ENCODE results near the gene ATXN1. TPM values are rescaled to one million over a fixed set of nuclear protein-coding genes. Genes with fewer than 3 reads are reported as not detected.

ATXN1 gene
- total RNA-seq, 1 donor from 2014 or later: 107 TPM

DNA sequence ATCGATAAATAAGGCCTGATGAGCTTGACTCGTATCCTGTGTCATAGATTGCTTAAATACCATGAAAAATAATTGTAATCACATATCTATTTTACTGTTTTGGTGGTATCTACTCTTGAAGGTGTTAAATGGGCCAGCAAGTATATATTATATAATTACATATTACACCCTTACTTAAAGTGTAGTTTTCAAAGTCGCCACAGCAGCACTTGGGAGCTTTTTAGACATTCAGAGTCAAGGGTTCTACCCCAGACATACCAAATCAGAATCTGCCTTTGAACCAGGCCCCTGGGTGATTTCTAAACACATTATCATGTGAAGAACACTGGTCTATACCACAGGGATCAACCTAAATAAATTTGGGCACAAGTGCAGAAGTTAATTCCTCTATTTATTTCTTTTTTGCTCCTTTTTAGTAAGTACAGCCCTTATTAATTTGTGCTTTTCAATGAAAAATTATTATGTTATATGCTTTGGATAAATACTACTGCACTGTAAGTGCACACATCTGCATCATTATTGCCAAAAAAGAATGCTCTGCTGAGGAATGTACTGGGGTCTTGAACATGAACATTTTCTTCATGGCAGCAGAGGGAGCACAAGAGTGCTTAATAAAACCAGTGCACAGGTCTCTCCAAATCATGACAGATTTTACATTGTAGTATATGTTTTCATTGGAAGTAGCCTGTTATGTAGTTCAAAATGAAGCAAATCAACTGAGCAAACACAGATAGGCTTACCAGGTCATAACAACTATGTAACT, 3.1 kb upstream of the ATXN1 start:
- Mint-ChIP-seq H3K4me1 (ENCODE audit: low read depth) (peaks cover 61% of the 10 kb centered on the region), H3K27me3 (ENCODE audit: insufficient read depth) (no peaks in the 10 kb centered on the region), H3K9me3 (no peaks in the 10 kb centered on the region), H3K27ac (peak overlapping the region; percentile 79), H3K36me3 (ENCODE audit: low read depth) (peaks cover 26% of the 10 kb centered on the region), H3K4me3 (peak overlapping the region; percentile 97)
- DNase-seq (ENCODE audit: low spot score): no peak
- intact Hi-C loops (cut with micrococcal nuclease): loop anchor here (1.0 to 10.0 kb wide), 5 partner anchors 73 to 990 kb away; no protein-coding TSS in a partner anchor

DNA sequence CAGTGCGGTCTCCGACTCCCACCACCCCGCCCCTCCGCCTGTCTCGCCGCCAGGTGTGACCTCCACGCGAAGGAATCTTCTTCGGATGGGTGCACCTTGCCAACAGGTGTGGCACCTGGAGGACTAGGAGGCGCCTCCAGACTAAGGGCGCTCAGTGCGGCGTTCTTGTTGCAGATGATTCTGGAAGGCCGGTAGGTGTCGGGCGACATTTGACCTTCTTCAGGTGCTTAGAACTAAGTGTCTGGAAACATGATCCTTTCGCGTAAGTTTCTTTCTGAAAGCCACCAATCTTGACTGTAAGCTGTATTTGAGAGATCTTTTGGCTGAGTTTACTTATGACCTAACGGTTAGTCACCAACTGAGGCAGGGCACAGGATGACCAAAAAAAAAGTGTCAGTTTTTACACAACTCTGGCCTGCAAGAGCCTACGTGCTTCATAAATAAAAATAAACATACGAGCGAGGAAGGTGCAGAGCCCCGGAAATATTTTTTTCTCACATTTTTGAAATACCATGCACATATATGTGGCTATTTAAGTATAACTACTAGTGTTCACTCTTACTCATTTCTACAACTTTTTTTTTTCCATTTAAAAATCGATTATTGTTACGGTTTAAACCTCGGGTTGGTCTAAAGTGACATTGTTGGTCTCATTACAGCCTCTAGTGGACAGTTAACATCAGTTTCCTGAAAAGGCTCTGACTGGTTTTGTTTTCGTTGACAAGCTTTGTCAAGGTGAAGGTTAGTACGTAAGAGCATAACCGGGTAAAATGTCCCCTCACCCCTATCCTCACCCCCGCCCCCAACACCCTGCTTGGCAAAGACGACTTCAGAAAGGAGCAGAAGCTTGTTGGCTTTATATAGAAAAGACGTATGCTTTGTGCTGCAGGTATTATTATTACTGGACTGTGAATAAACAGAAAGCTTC, 1.6 kb upstream of the ATXN1 start:
- DNase-seq (ENCODE audit: low spot score): peak; percentile 41
- peaks cover 31% of the 10 kb centered on the region for H3K36me3 Mint-ChIP-seq (ENCODE audit: low read depth)

DNA sequence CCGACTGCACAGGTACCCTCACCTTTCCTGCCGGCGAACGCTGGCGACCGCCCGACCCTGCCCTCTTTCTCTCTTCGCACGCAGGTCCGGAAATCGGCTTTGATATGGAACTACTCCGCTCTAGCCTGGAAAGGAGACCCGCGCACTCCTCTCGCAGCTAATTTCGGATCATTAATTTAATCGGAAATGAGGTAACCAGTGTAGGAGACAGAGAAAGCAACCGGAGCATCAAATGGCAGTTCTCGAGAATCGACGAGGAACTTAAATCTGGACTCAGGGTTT, 949 bp upstream of the ATXN1 start:
- DNase-seq (ENCODE audit: low spot score): no peak
- H3K4me1 Mint-ChIP-seq (ENCODE audit: low read depth): peaks cover 71% of the 10 kb centered on the region
- H3K27ac Mint-ChIP-seq: peak overlapping the region; percentile 99
- H3K9me3 Mint-ChIP-seq: no peaks in the 10 kb centered on the region
- intact Hi-C loops (cut with micrococcal nuclease): loop anchor here (1.0 to 10.0 kb wide), 5 partner anchors 75 to 987 kb away; no protein-coding TSS in a partner anchor
- H3K4me3 Mint-ChIP-seq: peak overlapping the region; percentile 97
- H3K27me3 Mint-ChIP-seq (ENCODE audit: insufficient read depth): no peaks in the 10 kb centered on the region
- peaks cover 35% of the 10 kb centered on the region for H3K36me3 Mint-ChIP-seq (ENCODE audit: low read depth)

More for the DNA sequence above, 1.6 kb upstream of the ATXN1 start:
- H3K4me3 Mint-ChIP-seq: peak overlapping the region; percentile 97
- intact Hi-C loops (cut with micrococcal nuclease): loop anchor here (1.0 to 10.0 kb wide), 9 partner anchors 74 to 988 kb away; no protein-coding TSS in a partner anchor
- no peaks in the 10 kb centered on the region for H3K27me3 Mint-ChIP-seq (ENCODE audit: insufficient read depth)
- peak overlapping the region; percentile 99 for H3K27ac Mint-ChIP-seq
- no peaks in the 10 kb centered on the region for H3K9me3 Mint-ChIP-seq
- peaks cover 65% of the 10 kb centered on the region for H3K4me1 Mint-ChIP-seq (ENCODE audit: low read depth)

DNA sequence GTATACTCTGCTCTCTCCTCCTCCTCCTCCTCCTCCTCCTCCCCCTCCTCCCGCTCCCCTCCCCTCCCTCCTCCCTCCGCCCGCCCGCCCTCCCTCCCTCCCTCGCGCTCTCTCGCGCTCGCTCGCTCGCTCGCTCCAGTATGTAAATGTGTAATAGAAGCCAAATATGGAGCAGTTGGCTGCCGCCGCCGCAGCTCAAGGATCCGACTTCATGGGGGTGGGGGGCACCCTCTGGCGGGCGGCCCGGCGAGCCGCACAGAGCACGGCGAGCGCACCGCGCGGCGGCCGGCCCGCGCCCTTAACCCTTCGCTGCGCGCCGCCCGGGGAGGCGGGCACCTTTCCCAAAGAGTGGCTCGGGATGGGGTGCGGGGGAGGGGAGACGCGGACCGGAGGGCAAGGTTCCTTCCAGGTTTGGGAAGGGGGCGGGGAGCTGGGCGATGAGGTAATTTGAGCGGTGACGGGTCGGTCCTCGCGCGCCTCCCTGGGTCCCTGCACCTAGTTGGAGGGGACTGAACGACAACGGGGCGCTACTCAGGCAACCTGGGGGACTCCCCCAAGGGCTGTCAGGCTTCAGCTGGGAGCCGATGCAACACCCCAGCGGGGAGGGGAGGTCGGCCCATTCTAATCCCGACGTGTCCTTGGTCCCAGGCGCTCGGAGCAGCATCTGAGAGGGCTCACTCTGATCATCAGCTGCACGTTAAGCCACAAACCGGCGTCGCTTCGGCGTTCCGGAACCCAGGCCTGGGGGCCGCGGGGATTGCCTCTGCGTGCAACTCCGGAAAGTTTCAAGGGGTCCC, 409 bp upstream of the ATXN1 start:
- Mint-ChIP-seq H3K4me1 (ENCODE audit: low read depth) (peaks cover 77% of the 10 kb centered on the region), H3K36me3 (ENCODE audit: low read depth) (peaks cover 40% of the 10 kb centered on the region), H3K4me3 (peak overlapping the region; percentile 97), H3K27me3 (ENCODE audit: insufficient read depth) (no peaks in the 10 kb centered on the region), H3K27ac (peak overlapping the region; percentile 99), H3K9me3 (no peaks in the 10 kb centered on the region)
- intact Hi-C loops (cut with micrococcal nuclease): loop anchor here (1.0 to 10.0 kb wide), 16 partner anchors 49 to 987 kb away; no protein-coding TSS in a partner anchor
- peak; percentile 81 for DNase-seq (ENCODE audit: low spot score)

DNA sequence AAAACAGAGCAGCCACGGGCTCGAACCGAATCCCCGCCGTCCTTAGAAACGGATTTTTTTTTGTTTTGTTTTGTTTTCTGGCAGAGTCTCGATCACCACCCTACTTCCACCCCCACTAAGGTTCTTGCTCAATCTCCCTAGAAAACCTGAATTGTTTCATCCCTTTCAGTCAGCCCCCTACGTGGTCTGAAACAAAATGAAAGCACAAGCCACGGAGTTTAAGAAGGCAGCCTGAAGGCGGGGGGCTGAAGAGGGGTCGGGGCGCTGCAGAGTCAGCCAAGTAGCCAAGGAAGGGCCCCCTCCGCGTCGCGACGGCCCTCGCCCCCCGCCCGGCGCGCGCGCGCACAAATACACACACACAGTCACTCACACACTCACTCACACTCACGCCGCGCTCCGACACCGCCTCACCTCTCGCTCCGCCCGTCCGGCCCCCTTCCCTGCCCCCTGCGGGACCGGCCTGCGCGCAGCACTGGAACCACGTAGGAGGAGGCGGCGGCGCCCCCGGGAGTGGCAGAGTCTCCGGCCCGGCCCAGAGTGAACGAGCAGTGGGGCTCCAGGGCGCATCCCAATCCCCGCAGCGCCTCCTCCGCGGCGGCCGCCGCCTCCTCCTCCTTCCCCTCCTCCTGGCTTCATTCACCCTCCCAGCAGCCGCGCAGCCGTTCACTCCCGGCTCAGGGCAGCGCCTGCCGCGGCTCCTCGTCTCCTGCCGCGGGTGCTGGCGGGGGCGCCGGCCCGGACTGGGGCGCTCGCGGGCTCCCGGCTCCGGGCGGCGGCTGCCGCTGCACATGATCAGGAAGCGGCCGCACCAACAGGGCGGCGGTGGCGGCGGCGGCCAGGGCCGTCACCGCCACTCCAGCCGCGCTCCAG, 1.4 kb downstream of the ATXN1 start:
- Mint-ChIP-seq H3K4me1 (ENCODE audit: low read depth) (peaks cover 74% of the 10 kb centered on the region), H3K4me3 (peak overlapping the region; percentile 90), H3K9me3 (no peaks in the 10 kb centered on the region), H3K27me3 (ENCODE audit: insufficient read depth) (no peaks in the 10 kb centered on the region), H3K36me3 (ENCODE audit: low read depth) (peaks cover 39% of the 10 kb centered on the region), H3K27ac (peak overlapping the region; percentile 94)
- intact Hi-C loops (cut with micrococcal nuclease): loop anchor here (1.0 to 10.0 kb wide), 7 partner anchors 19 to 985 kb away; no protein-coding TSS in a partner anchor
- peak; percentile 69 for DNase-seq (ENCODE audit: low spot score)

DNA sequence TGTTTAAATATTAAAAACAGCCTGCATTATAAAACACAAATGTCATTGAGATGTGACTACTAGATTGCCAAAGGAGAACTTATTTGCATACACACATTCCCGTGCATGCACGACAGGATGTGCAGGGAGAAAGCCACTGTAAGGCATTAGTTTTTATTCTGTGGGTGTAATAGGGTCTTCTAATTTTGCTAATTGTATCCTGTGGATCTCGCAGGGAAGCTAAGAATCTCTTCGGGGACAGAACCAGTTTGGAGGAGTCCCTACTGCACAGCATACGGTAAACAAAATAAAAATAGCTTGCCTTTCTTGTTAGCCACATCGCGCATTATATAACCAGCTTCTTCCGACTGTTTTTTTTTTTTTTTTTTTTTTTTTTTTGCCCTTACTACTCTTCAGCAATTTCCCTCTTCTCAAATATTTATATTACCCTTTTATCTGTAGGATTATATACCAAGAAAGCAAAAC, 2.0 kb downstream of the ATXN1 start:
- peaks cover 74% of the 10 kb centered on the region for H3K4me1 Mint-ChIP-seq (ENCODE audit: low read depth)
- peak overlapping the region; percentile 90 for H3K4me3 Mint-ChIP-seq
- peak overlapping the region; percentile 94 for H3K27ac Mint-ChIP-seq
- no peaks in the 10 kb centered on the region for H3K27me3 Mint-ChIP-seq (ENCODE audit: insufficient read depth)
- peaks cover 45% of the 10 kb centered on the region for H3K36me3 Mint-ChIP-seq (ENCODE audit: low read depth)
- H3K9me3 Mint-ChIP-seq: no peaks in the 10 kb centered on the region
- DNase-seq (ENCODE audit: low spot score): no peak
- intact Hi-C loops (cut with micrococcal nuclease): loop anchor here (1.0 kb wide), 2 partner anchors 18 to 28 kb away; no protein-coding TSS in a partner anchor

DNA sequence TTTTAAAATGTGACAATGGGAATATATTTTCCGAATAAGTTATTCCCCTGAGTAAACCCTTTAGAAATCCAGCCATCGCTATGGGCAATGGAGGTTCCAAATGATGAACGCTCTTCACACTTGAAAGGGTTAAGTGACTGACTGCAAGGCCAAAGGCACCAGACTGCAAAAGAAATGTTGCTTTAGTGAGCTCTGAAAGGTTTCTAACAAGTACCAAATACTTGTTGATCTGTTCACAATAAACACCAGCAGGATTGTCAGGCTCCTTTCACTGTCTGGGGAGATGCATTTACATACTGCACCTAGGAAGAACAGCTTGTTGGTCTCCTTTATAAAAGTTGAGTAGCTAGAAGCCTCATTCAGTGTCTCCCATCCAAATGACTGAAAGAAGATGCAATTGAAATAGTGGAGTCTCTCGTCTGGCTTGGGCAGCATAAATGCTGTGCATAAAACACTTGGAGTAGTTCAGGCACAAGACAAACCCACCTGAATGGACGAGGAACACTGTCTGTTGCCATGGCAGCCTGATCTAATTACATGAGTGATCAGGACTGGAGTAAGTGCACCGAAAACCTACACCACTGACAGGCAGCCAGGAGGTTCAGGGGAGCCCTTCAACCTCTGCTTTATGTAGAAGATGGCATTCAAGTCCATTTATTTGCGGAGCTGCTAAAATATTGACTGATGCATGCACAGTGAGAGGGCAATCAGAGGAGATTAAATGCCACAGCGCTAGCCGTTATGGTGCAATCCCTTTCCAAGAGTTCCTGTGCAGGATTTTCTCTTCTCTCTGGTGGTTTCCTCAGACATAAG, 2.9 kb downstream of the ATXN1 start:
- no peaks in the 10 kb centered on the region for H3K27me3 Mint-ChIP-seq (ENCODE audit: insufficient read depth)
- H3K36me3 Mint-ChIP-seq (ENCODE audit: low read depth): peaks cover 52% of the 10 kb centered on the region
- H3K4me1 Mint-ChIP-seq (ENCODE audit: low read depth): peaks cover 74% of the 10 kb centered on the region
- no peak for DNase-seq (ENCODE audit: low spot score)
- peak overlapping the region; percentile 90 for H3K4me3 Mint-ChIP-seq
- peak overlapping the region; percentile 62 for H3K27ac Mint-ChIP-seq
- intact Hi-C loops (cut with micrococcal nuclease): no loop called here
- no peaks in the 10 kb centered on the region for H3K9me3 Mint-ChIP-seq

DNA sequence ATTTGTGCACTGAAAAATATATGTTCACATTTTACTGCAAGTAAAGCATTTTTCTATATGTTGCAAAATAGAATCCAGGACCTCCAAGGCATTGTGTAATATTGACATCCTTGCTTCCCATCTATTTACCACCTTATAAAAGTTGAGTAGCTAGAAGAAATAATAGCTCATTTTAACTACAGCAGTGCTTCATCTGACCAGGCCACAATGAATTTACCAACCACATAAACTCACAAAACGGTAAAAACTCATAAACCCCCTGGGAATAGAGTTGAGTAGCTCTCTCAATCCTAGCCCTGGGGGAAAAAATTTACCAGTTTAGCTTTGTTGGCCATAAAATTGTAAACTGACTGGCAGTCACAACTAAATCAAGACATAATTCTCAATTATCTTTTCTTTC, 3.9 kb downstream of the ATXN1 start:
- Mint-ChIP-seq H3K36me3 (ENCODE audit: low read depth) (peaks cover 56% of the 10 kb centered on the region), H3K9me3 (no peaks in the 10 kb centered on the region), H3K4me1 (ENCODE audit: low read depth) (peaks cover 74% of the 10 kb centered on the region), H3K4me3 (peak overlapping the region; percentile 90), H3K27ac (no peak overlapping the region), H3K27me3 (ENCODE audit: insufficient read depth) (no peaks in the 10 kb centered on the region)
- intact Hi-C loops (cut with micrococcal nuclease): no loop called here
- DNase-seq (ENCODE audit: low spot score): no peak

DNA sequence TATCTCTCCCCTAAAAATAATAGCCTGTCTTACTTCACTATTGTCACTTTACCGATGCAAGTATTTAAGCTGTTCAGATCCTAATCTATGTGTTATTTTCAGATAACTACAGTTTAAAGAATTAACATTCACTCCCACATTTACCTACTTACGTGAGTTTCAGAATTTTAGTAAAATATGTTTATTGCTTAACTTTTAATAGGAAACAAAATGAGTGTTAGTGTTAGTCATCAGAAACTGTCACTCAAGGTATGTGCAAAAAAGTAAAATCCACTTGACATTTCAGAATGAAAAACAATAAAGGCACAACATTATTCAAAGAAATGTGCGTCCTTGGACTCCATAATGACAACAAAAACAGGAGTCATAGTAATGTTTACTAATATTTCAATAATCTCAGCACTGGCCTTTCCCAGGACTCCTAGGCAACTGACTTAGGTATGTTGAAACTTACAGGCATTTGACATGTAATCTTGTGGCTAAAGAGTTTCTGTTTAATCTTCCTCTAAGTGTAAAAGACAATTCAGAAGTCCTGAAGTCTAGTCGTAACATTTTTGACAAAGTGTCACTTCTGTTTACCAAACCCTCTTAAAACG, 4.5 kb downstream of the ATXN1 start:
- intact Hi-C loops (cut with micrococcal nuclease): no loop called here
- Mint-ChIP-seq H3K36me3 (ENCODE audit: low read depth) (peaks cover 60% of the 10 kb centered on the region), H3K27me3 (ENCODE audit: insufficient read depth) (no peaks in the 10 kb centered on the region), H3K4me1 (ENCODE audit: low read depth) (peaks cover 76% of the 10 kb centered on the region), H3K27ac (peak overlapping the region; percentile 40), H3K4me3 (peak overlapping the region; percentile 90), H3K9me3 (no peaks in the 10 kb centered on the region)
- no peak for DNase-seq (ENCODE audit: low spot score)

DNA sequence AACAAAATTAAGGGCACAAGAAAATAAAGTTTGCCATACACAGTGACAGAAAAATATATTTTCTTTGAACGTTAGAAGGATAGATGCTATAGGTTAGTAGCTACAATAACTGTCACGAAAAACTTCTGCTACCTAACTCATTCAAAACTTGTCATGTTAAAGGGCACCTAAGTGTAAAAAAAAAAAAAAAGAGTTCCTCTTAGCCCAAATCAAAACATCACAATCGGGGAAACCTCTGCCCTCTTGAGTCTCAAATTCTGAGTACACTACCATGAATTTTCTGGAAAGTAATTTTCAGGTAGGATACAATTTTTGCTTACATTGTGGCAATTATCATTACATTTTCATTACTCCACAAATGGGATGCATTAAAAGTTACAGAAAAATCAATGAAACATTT, 5.7 kb downstream of the ATXN1 start:
- no peak for DNase-seq (ENCODE audit: low spot score)
- H3K4me3 Mint-ChIP-seq: no peak overlapping the region
- peaks cover 69% of the 10 kb centered on the region for H3K36me3 Mint-ChIP-seq (ENCODE audit: low read depth)
- peaks cover 88% of the 10 kb centered on the region for H3K4me1 Mint-ChIP-seq (ENCODE audit: low read depth)
- no peak overlapping the region for H3K27ac Mint-ChIP-seq
- H3K27me3 Mint-ChIP-seq (ENCODE audit: insufficient read depth): no peaks in the 10 kb centered on the region
- H3K9me3 Mint-ChIP-seq: no peaks in the 10 kb centered on the region
- intact Hi-C loops (cut with micrococcal nuclease): no loop called here

DNA sequence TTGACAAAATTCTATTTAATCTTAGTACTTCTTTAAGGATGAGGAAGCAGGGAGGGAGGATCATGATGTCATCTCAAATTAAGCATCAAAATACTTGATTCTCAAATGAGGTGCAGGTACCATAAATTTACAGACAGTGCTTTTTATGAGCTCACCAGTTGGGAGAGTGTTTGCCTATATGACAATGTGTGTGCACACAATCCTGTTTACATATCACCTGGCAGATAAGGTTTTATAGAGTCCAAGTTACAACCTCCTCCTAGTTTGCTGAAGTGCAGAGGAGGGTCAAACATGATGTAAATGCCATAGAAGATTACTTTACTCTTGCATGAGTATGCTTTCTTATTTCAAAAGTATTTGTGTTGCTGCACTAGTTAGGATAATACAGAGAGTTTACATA, 6.4 kb downstream of the ATXN1 start:
- Mint-ChIP-seq H3K9me3 (no peaks in the 10 kb centered on the region), H3K27ac (no peak overlapping the region), H3K4me3 (no peak overlapping the region), H3K4me1 (ENCODE audit: low read depth) (peaks cover 94% of the 10 kb centered on the region), H3K27me3 (ENCODE audit: insufficient read depth) (no peaks in the 10 kb centered on the region), H3K36me3 (ENCODE audit: low read depth) (peaks cover 74% of the 10 kb centered on the region)
- no peak for DNase-seq (ENCODE audit: low spot score)
- intact Hi-C loops (cut with micrococcal nuclease): no loop called here

All from activated T-helper 1 cell treated with anti-CD3 and anti-CD28 coated beads, Interleukin-12 subunit alpha, Interleukin-12 subunit beta, Interleukin-2, Interleukin-4 antibody, amounts not matched to agents 30 ng/mL and 10 ng/mL and 1 ng/mL, durations not matched to agents 14 hours and 24 hours and 36 hours (primary cell).